Activated CD4-positive, alpha-beta T cell treated with anti-CD3 and anti-CD28 coated beads, Interleukin-2, amount 10 ng/mL, durations not matched to agents 24 days and 14 days (primary cell): ENCODE measurements around the gene PCSK4. TPM values are rescaled to one million over a fixed set of nuclear protein-coding genes. Genes with fewer than 3 reads are reported as not detected.
"Not testable (repeated sequence)": the region's sequence is repeated elsewhere in the genome, so short reads cannot be mapped to it uniquely, and the experiment has no call there.

Experiments
- DNase-seq: peaks from one replicate; pipeline ENCODE4 v3.0.0; 2022
- H3K27ac Mint-ChIP-seq: one replicate; pipeline ENCODE4 v1.8.0; 2022; ENCODE audit warnings: mild to moderate bottlenecking, mixed read lengths
- H3K27me3 Mint-ChIP-seq: one replicate; pipeline ENCODE4 v1.8.0; 2022; ENCODE audit warnings: mixed read lengths
- H3K36me3 Mint-ChIP-seq: one replicate; pipeline ENCODE4 v1.8.0; 2022; ENCODE audit warnings: low read depth, mild to moderate bottlenecking, mixed read lengths
- H3K4me1 Mint-ChIP-seq: one replicate; pipeline ENCODE4 v1.8.0; 2021; ENCODE audit warnings: mixed read lengths
- H3K4me3 Mint-ChIP-seq: one replicate; pipeline ENCODE4 v1.8.0; 2022; ENCODE audit warnings: mild to moderate bottlenecking, moderate library complexity, mixed read lengths
- H3K9me3 Mint-ChIP-seq: one replicate; pipeline ENCODE4 v1.8.0; 2021; ENCODE audit warnings: mixed read lengths
- intact Hi-C: fragments of 100-400 bp; cut with micrococcal nuclease; formaldehyde crosslinking; loops from one replicate; pipeline ENCODE4 v1.15.1; 2023
- total RNA-seq: library from RNA; stranded (reverse); gene quantifications from 2 replicates; pipeline ENCODE4 v1.2.3, GENCODE V29; 2022

The PCSK4 gene
- total RNA-seq, 1 donor from 2014 or later, result 1.0 TPM

DNA sequence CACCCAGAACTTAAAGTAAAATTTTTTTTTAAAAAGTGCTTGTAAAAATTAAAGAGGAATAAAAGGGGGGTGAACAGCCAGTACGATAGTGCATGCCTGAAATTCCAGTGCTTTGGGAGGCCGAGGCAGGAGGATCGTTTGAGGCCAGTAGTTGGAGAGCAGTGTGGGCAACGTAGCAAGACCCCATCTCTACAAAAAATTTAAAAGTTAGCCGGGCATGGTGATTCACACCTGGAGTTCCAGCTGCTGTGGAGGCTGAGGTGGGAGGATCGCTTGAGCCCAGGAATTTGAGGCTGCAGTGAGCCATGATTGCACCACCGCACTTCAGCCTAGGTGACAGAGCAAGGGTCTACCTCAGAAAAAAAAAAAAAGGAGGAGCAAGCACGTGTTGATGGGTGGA lies 14.9 kb upstream of the PCSK4 start:
- peaks cover 2% of the 10 kb centered on the region for H3K36me3 Mint-ChIP-seq
- H3K4me1 Mint-ChIP-seq, result peaks cover 7% of the 10 kb centered on the region
- intact Hi-C loops, result no loop called here
- H3K27ac Mint-ChIP-seq, result no peak overlapping the region
- no peak overlapping the region for H3K4me3 Mint-ChIP-seq
- DNase-seq, result no peak
- peaks cover 20% of the 10 kb centered on the region for H3K27me3 Mint-ChIP-seq
- H3K9me3 Mint-ChIP-seq, result peaks cover 5% of the 10 kb centered on the region

DNA sequence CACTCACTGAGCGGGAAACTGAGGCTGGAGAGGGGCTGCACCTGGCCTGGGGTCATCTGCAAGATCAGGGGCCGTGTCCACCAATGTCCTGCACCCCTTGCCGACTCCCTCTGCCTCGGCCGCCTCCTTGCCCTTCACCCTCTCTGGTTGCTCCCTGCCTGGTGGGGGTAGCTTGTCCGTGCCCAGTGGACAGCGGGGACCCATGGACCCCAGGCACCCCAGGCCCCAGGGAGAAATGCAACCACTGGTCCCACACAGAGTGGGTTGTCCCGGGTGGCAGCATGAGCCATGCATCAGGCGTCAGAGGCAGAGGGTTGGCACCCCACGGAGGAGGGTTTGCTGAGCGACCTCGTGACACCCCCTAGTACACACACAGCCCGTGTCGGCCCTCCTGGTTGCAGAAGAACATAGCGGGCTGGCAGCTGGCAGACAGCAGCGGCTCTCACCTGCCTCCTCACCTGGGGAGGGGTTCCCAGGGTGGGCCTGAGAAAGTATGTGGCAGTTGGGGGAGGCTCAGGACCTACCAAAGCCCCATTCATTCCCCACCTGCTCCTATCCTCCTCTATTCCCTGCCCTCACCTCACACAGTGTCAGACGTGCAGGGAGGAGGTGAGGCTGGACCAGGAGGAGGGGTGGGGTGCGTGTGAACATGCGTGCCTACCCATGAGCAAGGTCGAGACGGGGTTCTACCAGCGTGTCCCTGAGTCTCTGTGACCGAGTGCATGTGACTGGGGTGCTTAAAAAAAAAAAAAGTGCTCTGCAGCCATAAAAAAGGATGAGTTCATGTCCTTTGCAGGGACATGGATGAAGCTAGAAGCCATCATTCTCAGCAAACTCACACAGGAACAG lies 14.0 kb upstream of the PCSK4 start:
- Mint-ChIP-seq H3K27me3 (peaks cover 17% of the 10 kb centered on the region), H3K4me3 (no peak overlapping the region)
- intact Hi-C loops, result no loop called here

DNA sequence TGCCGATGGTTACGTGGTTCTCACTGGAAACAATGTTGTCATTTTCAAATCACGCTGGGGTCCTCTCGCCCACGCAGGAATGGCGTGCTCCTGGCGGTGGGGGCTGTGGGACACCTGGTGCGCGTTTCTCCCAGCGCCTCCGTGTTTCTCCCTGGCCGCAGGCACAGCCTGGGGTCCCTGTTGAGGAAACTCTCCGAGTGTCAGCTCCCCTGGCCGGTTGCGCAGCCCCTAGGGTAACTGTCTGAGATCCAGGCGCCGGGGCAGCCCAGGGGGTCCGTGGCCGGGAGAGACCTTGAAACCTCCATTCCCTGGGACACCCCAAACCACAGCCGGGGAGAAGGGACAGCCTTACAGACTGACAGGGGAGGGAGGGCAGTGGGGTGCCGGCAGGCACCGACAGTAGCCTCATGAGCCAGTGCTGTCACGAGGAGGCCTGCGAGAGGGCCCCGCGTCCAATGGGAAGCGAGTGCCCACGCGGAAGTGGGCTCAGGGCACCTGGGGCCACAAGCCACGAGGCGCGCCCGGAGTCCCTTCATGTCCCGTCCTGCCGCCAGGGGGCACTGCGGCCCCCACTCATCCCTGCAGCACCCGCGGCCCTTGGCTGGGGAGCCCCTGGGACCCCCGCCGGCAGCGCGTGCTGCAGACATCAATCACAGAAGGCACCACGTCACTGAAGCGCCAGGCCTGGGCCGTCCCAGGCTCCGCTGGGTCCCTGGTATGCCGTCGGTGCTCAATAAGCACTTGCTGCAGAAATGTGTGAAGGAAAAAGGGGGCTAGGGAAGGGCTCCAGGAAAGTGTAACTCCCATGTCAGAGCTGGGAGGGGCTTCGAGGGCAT lies 13.2 kb upstream of the PCSK4 start:
- intact Hi-C loops, result no loop called here
- Mint-ChIP-seq H3K4me3 (no peak overlapping the region), H3K9me3 (peaks cover 5% of the 10 kb centered on the region), H3K4me1 (peaks cover 6% of the 10 kb centered on the region), H3K36me3 (no peaks in the 10 kb centered on the region), H3K27ac (no peak overlapping the region), H3K27me3 (peaks cover 13% of the 10 kb centered on the region)
- DNase-seq, result peak; percentile 90

More for the DNA sequence above, 14.0 kb upstream of the PCSK4 start:
- no peak for DNase-seq
- no peak overlapping the region for H3K27ac Mint-ChIP-seq
- peaks cover 6% of the 10 kb centered on the region for H3K4me1 Mint-ChIP-seq
- H3K9me3 Mint-ChIP-seq, result peaks cover 5% of the 10 kb centered on the region
- H3K36me3 Mint-ChIP-seq, result no peaks in the 10 kb centered on the region

DNA sequence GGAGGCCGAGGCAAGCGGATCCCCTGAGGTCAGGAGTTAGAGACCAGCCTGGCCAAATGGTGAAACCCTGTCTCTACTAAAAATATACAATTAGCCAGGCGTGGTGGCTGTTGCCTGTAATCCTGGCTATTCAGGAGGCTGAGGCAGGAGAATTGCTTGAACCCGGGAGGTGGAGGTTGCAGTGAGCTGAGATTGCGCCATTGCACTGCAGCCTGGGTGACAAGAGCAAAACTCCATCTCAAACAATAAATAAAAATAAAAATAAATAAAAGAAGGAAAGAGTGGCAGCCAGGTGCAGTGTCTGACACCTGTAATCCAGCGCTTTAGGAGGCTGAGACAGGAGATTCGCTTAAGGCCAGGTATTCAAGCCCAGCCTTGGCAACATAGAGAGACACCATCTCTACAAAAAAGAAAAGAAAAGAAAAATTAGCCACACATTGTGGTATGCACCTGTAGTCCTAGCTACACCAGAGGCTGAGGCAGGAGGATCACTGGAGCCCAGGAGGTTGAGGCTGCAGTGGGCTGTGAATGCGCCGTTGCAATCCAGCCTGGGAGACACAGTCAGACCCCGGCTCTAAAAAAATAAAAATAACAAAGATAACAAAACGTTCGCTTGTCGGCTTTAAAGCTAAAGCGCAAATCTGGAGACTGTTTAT lies 12.4 kb upstream of the PCSK4 start:
- H3K4me3 Mint-ChIP-seq, result no peak overlapping the region
- no peak overlapping the region for H3K27ac Mint-ChIP-seq
- DNase-seq, result no peak
- intact Hi-C loops, result no loop called here
- peaks cover 10% of the 10 kb centered on the region for H3K27me3 Mint-ChIP-seq
- peaks cover under 1% of the 10 kb centered on the region for H3K9me3 Mint-ChIP-seq
- H3K4me1 Mint-ChIP-seq, result peaks cover 2% of the 10 kb centered on the region
- H3K36me3 Mint-ChIP-seq, result no peaks in the 10 kb centered on the region

DNA sequence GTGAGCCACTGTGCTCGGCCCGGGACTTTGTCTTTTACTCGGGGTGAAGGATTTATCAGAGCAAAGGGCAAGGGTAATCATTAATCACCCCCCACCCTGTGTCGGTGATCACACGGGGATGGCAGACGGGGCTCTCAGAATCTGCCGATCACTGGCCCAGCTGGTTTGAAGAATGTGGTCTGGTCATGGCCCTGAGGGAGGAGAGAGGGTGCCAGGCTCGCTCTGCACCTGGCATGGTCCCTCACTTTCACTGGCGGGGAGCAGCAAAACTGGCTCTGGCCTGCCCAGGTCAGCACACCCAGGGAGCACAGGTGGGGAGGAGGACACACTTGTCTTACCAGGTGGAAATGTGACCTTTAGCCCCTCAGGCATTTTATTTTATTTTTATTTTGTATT lies 11.0 kb upstream of the PCSK4 start:
- H3K27me3 Mint-ChIP-seq, result peaks cover 10% of the 10 kb centered on the region

DNA sequence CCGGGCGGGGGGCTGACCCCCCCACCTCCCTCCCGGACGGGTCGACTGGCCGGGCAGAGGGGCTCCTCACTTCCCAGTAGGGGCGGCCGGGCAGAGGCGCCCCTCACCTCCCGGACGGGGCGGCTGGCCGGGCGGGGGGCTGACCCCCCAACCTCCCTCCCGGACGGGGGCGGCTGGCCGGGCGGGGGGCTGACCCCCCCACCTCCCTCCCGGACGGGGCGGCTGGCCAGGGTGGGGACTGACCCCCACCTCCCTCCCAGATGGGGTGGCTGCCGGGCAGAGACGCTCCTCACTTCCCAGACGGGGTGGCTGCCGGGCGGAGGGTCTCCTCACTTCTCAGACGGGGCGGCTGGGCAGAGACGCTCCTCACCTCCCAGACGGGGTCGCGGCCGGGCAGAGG lies 9.1 kb upstream of the PCSK4 start:
- DNase-seq, H3K4me3 Mint-ChIP-seq, H3K27me3 Mint-ChIP-seq, H3K27ac Mint-ChIP-seq, H3K4me1 Mint-ChIP-seq, H3K9me3 Mint-ChIP-seq, H3K36me3 Mint-ChIP-seq, intact Hi-C loops: not testable (repeated sequence)

More for the DNA sequence above, 11.0 kb upstream of the PCSK4 start:
- intact Hi-C loops, result no loop called here
- Mint-ChIP-seq H3K27ac (no peak overlapping the region), H3K9me3 (no peaks in the 10 kb centered on the region), H3K4me3 (no peak overlapping the region), H3K4me1 (peaks cover 2% of the 10 kb centered on the region), H3K36me3 (no peaks in the 10 kb centered on the region)
- no peak for DNase-seq

DNA sequence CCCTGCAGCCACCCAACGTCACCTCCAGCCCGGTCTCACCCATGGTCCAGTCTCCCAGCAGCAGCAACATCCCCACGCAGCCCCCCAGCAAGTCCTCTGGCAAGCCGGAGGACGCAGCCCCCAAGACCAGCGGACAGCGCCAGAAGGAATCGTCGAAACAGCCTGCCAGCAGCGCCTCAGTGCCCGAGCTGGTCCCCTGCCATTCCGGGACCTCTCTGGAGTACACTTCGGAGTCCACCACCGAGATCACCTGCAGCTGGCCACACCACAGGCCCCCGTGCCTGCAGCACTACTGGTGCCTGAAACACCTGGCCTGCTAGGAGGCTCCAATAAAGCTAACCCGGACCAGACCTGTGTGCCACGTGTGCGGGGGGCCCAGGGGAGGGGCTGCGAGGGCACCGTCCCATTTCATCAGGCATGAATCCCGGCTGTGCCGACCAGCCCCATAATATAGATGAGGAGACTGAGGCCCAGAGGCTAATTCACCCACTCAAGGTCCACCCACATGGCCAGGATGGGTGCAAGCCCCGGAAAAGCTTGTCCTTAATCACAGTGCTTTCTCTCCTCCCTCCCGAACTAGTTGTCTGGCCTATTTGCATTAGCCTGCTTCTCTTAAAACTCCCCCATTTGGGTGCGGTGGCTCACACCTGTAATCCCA lies 7.6 kb upstream of the PCSK4 start:
- Mint-ChIP-seq H3K4me3 (no peak overlapping the region), H3K27me3 (peaks cover 3% of the 10 kb centered on the region), H3K9me3 (no peaks in the 10 kb centered on the region), H3K27ac (no peak overlapping the region), H3K4me1 (peaks cover 2% of the 10 kb centered on the region), H3K36me3 (no peaks in the 10 kb centered on the region)
- DNase-seq, result no peak
- intact Hi-C loops, result no loop called here

DNA sequence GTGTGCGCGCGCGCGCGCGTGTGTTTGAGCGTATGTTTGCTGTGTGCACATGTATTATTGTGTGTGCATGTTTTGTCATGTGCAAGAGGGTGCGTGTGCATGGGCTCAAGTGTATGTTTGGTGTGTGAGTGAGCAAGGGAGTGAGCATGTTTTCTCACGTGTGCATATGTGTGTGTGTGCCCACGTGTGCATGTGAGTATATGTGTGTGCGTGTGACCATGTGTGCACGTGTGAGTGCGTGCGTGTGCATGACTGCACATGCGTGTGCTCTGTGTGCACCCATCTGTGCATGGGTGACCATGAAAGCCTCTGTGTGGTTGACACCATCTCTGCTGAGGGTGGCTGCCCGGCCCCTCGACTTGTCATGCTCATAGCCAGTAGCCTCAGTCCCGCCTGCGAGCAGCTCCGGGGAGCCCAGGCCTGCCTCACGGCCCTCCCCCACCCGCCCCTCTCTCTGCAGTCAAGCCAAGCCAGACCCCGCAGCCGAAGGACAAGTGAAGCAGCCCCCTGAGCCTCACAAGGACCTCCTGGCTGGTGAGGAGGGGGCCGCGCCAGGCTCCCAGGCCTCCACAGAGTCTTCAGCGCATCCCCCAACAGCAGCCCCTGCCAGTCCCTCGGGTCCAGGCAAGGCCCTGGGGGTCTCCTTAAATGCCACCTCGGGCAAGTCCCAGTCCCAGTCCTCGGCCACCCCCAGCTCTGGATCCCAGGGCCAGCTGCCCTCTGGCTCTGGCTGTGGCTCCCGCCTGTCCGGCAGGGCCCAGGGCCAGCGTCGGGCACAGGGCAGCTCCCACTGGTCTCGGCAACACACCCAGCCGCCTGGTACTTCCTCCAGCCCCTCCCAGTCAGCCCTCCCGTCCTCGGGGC lies 6.8 kb upstream of the PCSK4 start:
- intact Hi-C loops, result no loop called here
- no peak for DNase-seq
- H3K36me3 Mint-ChIP-seq, result no peaks in the 10 kb centered on the region
- H3K4me1 Mint-ChIP-seq, result no peaks in the 10 kb centered on the region
- H3K27ac Mint-ChIP-seq, result no peak overlapping the region
- no peaks in the 10 kb centered on the region for H3K9me3 Mint-ChIP-seq
- H3K4me3 Mint-ChIP-seq, result no peak overlapping the region
- H3K27me3 Mint-ChIP-seq, result peaks cover 4% of the 10 kb centered on the region

DNA sequence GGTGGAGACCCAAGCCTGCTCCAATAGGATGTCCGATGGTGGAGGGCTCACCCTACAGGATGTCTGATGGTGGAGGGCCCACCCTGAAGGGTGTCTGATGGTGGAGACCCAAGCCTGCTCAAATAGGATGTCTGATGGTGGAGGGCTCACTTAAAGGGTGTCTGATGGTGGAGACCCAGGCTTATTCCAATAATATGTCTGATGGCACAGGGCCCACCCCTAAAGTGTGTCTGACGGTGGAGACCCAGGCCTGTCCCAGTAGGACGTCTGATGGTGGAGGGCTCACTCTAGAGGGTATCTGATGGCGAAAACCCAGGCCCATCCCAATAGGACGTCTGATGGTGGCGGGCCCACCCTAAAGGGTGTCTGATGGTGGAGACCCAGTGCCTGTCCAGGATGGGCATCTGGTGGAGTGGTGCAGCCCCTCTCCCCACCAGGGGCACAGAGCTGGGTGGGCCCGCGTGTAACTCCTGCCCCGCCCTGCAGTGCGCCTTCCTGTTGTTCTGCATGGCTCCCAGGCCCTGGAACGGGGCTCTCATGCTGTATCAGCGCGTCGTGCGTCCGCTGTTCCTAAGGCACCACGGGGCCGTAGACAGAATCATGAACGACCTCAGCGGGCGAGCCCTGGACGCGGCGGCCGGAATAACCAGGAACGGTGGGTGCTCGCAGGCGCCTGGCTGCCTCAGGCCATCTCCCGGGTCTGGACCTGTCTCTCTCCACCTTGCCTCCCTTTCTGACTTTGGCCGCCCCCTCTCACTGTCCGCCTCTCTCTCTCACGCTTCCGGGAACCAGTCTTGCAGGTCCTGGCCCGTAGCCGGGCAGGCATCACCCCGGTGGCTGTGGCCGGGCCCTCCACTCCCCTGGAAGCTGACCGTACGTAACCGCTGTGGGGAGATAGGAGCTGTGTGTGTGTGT lies 5.9 kb upstream of the PCSK4 start:
- no peak for DNase-seq
- Mint-ChIP-seq H3K27me3 (peaks cover 8% of the 10 kb centered on the region), H3K4me3 (no peak overlapping the region), H3K9me3 (no peaks in the 10 kb centered on the region), H3K4me1 (no peaks in the 10 kb centered on the region), H3K27ac (no peak overlapping the region), H3K36me3 (no peaks in the 10 kb centered on the region)
- intact Hi-C loops, result no loop called here

DNA sequence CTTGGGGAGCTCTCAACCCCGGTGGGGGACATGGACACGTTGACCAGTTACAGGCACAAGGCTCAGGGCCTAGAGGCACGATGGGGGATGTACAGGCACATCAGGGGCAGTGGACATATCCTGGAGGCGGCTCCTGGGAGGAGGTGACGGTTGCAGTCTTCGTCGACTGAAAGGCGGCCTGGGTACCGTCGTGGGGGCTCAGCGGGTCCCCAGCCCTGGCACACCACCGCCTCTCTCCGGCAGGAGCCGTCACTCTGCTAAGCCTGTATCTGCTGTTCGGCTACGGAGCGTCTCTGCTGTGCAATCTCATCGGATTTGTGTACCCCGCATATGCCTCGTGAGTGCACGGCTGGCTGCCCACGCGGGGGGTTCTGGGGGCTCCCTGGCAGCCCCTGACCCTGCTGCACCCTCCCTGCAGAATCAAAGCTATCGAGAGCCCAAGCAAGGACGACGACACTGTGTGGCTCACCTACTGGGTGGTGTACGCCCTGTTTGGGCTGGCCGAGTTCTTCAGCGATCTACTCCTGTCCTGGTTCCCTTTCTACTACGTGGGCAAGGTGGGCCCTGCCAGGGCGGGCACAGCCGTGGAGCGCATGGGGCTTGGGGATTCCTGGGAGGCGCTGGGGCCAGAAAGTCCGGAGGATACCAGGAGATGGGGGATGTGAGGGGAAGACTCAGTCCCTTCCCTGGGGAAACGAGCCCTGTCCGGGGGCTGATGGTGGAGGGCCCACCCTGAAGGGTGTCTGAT lies 5.1 kb upstream of the PCSK4 start:
- no peak for DNase-seq
- Mint-ChIP-seq H3K4me1 (peaks cover 3% of the 10 kb centered on the region), H3K27me3 (peaks cover 8% of the 10 kb centered on the region), H3K4me3 (no peak overlapping the region), H3K36me3 (no peaks in the 10 kb centered on the region), H3K27ac (no peak overlapping the region), H3K9me3 (no peaks in the 10 kb centered on the region)
- intact Hi-C loops, result no loop called here

DNA sequence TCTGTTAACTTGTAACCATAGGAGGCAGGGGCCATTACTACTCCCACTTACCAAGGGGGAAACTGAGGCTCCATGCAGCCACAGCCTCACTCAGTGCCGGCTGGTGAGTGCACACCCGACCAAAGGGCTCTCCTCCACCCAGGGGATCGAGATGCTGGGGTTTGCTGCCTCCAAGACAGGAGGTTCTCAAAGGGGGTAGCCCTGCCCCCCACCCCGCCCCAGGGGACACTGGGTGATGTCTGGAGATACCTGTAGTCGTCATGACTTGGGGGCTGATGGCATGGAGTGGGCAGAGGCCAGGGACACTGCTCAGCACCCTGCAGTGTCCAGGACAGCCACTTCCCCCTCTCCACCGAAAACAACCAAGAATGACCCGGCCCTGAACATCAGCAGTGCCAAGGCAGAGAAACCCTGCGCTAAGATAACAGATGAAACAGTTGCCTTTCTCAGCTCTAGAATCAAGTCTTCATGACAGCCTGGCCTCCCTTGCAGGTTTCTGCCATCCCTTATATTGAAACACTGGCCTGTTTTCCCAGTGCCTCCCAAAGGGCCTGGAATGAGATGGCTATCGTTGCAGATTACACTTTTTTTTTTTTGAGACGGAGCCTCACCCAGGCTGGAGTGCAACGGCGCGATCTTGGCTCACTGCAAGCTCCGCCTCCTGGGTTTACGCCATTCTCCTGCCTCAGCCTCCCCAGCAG lies 4.1 kb upstream of the PCSK4 start:
- Mint-ChIP-seq H3K36me3 (no peaks in the 10 kb centered on the region), H3K27ac (no peak overlapping the region), H3K4me3 (no peak overlapping the region), H3K4me1 (peaks cover 6% of the 10 kb centered on the region), H3K9me3 (no peaks in the 10 kb centered on the region), H3K27me3 (peaks cover 8% of the 10 kb centered on the region)
- intact Hi-C loops, result no loop called here
- DNase-seq, result no peak
